HPDE6-E6E7 (cell line): ENCODE results near the gene EFCAB8.

Experiments used
- DNase-seq: peaks from one replicate; pipeline ENCODE4 v3.0.0; 2011; ENCODE audit warnings: missing footprints; ENCODE audit errors: extremely low spot score

Gene EFCAB8

DNA sequence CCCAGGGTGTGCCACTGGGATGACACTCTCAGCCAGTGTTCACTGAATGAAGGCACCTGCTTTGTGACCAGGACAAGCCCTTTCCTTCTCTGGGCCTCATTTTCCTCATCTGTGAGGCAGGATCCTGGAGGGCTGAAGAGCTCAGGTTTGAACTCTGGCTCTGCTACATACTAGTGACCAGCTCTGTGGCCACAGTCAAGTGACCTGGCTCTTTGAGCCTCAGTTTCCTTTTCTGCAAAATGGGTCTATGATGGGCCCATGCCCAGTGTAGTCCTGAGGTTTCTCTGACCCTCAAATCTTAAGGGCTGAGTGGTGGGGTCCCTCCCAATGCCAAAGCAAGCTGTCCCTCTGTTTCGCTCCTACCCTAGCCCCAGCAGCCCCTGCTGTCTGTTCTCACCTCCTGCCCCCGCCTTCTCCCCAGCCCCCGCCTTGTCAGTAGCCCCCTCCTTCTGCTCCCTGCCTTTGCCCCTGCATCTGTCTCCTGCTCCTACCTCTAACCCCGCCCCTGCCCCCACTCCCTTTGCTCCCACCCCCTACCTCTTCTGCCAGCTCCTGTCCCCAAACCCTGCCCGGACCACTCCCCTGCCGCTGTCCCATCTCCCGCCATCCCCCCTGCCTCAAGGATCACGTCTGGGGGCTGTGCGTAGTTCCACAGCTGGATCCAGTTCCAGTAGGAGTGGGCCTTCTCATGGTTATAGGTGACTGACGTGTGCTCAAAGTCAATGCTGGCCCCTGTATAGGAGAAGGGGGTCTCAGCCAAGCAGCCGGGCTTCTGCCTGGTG is 128.5 kb downstream of the EFCAB8 start:
- DNase-seq, result no peak

DNA sequence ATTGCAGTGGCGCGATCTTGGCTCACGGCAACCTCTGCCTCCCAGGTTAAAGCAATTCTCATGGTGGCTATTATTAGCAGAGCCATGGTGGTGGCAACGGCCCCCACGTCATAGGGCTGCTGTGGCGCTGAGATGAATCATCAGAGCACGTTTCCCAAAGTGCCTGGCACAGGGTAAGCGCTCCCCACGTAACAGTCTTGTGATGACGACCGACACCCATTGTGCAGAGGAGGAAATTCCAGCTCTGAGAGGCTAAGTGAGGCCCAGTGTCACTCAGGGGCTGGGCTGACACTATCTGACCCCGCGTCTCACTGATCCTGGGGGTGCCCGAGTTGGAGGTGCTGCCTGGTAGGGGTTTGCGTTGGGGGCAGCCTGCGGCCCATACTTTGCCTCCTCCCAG is 129.3 kb downstream of the EFCAB8 start:
- no peak for DNase-seq

DNA sequence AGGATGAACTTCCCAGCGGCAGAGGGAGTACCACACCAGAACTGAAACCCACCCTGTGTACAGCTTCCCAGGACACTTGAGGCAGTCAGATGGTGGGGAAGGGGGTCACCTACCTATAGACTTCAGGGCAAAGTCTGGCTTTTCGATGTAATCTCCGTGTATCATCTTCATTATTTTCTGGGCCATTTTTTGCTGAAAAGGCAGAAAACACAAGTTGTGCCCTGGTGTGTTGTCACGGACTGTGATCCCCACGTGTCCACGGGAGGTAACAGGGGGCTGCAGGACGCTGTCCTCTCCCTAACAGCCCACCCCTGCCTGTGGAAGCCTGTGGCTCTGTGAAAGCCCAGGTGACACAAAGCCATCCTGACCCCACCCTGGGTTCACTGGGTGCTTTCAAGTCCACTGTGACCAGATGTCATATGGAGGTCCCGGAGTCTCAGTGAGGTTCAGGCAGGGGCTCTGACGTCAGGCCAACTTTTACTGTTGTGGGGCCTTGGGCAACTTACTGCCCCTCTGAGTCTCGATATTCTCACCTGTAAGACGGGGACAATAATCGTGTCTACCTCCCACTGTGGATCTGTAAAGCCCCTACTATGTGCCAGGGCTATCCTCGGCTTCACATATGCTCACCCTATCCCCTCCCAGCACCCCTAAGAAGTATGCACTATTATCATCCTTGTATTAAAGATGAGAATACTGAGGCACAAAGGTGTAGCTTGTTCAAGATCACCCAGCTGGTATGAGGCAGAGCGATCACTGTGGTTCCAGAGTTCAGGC is 131.0 kb downstream of the EFCAB8 start:
- no peak for DNase-seq

DNA sequence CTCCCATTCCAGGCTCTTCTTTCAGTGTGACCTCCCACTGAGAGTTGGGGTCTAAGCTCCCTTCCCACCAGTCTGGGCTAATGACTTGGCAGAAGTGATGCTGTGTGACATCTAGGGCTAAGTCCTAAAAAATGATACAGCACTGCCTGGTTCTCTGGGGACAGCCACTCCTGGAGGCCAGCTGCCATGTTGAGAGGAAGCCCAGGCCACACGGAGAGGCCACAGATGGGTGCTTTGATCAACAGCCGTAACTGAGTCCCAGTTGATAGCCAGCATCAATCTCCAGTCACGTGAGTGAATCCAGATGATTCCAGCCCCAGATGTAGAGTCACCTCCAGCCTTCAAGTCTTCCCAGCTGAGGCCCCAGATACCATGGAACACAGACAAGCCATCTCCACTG is 131.7 kb downstream of the EFCAB8 start:
- DNase-seq, result no peak

DNA sequence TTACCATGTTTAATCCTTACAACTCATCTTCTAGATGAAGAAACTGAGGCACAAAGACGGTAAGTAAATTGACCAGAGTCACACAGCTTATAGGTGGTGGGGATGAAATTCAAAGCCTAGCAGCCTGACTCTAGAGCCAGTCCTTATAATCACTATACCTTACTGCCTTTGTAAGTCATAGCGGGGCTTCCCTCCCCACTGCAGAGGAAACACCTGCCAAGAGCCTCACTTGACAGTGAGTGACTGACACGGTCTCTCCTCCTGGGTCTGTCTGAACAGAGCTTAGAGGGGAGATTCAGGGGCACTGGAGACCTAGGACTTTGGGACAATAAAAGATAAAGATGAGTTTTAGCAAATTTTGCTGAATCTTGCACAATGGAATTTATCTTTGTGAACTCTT is 132.7 kb downstream of the EFCAB8 start:
- DNase-seq, result no peak

GRCh38 chr20:32991792-32992641 is 133.3 kb downstream of the EFCAB8 start:
- DNase-seq, result no peak

DNA sequence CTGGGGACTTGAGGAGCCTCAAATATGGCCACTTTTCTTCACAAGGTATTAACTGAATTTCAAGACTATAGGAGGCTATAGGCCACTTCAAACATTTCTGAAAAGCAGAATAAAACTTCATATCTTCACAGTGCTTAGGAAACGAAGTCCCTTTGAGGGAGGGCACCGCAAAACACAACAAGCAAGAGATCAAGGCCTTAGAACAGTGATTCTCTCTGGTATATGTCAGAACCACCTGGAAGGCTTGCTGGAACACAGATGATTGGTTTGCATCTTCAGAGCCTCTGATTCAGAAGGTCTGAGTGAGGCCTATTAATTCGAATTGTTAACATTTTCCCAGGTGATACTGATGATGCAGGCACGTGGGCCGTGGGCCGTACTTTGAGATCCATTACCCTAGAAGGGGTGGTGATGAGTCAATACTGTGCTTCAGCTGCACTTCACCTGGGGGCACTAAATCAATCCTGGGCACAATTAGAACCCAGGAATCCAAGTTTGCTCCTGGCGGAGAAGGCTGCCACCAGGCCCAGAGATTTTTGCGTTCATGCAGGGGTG is 134.8 kb downstream of the EFCAB8 start:
- no peak for DNase-seq

- DNase-seq, result no peak
These were observed 137.1 kb downstream of the EFCAB8 start for GRCh38 chr20:32995802-32996201.

GRCh38 chr20:32997431-32997830 is 138.7 kb downstream of the EFCAB8 start:
- DNase-seq, result no peak

DNA sequence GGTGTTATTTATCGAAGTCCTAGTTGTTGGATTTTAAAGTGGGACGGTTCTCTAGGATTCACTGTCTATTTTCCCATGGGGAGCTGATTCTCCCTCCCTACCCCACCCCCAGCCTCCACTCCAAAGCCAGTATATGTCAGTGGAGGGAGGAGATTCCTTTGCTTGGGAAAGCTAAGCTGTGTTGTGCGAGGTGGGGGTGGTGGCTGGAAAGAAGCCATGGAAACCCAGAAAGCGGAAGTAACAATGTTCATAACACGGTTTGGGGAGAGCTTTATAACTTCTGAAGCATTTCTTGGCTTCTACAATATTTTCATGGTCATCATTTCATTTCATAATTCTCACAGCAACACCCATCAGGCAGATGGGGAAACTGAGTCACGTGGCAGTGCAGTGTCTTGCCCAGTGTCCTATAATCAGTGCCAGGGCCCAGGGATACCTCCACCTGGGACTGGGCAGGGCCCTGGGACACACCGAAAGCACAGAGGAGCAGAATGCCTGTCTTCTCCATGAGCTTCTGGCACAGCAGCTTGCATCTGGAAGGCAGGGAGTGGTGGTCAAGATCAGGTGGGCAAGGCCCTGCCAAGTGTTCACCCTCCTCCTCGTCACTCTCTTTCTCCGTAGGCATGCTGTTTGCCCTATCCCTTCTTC is 141.0 kb downstream of the EFCAB8 start:
- DNase-seq, result no peak

- no peak for DNase-seq
These were observed 142.2 kb downstream of the EFCAB8 start for GRCh38 chr20:33000802-33001466.

DNA sequence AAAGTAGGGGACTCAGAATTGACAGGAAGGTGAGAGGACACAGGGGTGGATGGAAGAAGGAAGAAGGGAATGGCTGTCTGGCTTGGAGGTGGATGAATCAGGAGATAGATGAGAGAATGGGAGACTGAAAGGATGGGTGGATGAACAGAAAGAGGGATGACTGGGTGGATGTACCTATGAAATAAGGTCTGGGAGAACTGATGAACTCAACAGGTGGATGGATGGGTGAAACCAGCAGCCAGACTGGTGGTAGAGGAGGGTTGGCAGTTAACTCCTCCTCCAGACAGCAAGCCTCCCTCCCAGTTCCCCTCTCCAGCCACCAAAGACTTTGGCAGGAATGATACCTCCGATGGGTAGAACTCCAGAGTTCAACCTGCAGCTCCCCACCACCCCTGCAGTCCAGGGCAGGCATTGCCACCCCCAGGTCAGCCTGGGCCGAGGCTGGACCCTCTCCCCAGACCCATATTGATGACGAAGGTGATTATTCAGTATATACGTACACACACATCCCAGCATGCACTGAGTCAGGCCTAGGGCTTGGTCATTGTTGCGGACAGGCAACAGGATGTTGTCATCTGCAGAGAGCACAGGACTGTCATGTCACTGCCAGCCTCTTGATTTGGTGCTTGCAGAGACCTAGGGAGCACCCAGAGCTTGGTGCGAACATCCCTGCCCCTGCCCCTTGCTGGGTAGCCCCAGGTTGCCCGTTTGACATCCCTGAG is 143.5 kb downstream of the EFCAB8 start:
- no peak for DNase-seq

DNA sequence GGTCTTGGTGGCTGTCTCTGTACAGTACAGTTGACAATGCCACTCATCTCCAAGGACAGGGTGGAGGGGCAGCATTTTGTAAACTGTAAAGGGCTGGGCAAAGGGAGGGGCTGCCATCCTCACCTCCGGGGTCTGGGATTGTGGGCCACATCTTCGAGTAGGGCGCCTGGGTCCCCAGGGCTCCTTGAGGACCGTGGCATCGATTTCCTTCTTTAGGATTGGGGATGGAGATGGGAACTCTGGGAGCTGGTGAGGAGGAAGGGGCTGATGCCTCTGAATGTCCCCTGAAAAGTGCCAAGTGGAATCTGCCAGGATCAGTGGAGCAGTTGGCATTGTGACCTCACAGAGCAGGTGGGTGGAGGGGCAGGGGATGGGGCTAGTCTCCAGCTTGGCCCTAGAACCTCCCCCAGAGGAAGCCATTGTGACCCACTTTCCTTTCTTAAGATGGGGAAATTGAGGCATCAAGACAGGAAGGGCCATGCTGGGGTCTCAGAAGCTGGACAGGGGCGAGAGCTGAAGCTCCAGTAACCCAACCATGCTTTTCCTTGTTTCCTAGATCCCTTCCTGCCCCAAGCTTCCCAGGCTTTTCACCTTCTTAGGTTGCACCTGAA is 145.5 kb downstream of the EFCAB8 start, which contains the start of gene SUN5:
TSS of gene SUN5 (minus strand) at position 293 of the 611 bp plus-strand sequence. CDS start at position 200, 93 bp downstream.
- no peak for DNase-seq

DNA sequence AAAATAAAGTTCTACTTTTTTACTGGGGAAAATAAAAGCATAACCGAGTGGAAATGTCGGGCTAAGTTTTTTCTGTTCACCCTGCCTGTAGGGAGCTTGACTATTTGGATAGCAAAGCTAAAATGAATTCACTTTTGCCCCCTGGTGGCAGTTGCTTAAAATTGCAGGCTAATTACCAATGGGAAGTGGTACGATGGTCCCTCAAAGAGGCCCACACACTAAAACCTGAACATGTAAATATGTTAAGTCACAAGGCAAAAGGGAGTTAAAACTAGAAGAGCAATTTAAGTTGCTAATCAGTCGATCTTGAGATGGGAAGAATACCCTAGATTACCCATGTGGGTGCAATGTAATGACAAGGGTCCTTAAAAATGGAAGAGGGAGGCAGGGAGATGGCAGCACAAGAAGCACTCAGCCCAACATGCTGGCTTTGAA is 146.4 kb downstream of the EFCAB8 start:
- DNase-seq, result no peak

- no peak for DNase-seq
These were observed 147.4 kb downstream of the EFCAB8 start for GRCh38 chr20:33005908-33006775.

DNA sequence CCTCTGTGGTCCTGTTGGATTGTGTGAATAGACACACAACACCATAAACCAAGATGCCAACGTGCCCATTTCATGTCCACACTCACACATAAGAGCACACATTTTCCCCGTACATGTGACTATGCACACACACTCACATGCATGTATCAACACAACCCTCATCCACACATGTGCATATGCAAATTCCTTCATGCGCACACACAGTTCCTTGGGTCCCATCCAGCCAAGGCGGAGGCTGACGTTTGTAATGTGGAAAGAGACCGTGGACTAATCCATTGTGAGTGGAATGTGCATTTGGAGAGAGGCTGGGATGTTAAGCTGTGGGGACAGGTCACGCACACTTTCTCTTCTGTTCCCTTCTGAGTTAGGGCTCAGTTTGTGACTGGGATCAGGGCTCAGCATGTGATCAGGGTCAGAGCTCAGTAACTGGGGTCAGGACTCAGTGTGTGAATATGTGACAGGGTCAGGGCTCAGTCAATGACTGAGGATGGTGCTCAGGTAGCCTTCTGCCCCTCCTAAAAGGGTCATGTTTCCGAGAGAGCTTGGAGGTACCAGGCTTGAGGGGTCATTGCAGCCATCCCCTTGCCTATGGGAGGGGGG is 148.2 kb downstream of the EFCAB8 start:
- DNase-seq, result no peak

DNA sequence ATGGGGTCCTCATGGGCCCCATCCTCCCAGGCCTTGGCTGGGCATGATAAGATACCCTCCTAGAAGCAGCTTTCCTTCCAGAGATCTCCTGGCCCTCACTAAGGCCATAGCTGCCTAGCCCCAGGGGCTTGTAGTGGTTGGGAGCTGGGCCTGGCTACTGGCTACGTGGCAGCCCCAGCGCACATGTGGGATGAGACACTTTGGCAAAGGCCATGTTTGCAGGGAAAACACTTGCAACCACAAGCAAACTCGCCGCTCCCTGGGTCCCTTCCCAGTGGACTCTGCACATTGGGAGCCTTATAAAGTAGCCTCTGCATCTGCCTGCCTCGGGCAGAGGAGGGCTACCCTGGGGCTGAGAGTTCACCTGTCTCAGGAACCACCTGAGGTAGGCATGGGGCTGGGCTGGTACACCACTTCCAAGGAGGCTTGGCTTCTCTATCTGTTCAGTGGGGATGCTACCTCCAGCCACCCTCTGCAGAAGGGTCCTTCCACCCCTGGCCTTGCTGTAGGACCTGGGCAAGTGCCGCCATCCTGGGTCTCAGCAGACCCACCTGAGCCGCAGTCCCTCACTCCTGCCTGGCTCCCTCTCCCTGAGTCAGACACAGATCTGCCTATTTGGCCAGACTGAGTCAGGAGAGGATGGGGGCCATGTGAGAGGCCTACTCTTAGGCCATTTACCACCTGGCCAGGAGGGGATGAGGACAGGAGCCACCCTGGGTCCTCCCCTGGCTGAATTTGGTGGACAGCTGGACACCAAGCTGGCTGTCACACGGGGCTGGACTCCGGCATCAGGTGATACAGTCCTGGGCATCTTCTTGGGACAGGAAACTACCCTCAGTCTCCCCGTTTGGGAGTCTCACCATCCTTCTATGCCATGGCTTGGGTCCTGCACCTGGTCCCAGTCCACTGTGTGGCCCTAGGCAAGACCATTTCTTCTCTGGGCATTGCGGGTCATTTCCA is 148.9 kb downstream of the EFCAB8 start, which contains the start of gene BPIFB2:
TSS of gene BPIFB2 (plus strand) at position 329 of the 960 bp plus-strand sequence. CDS start 871 bp downstream, outside the sequence.
- DNase-seq, result no peak
